Chondrocyte (in vitro differentiated cells): ENCODE measurements around the gene DUOX1. TPM values are rescaled to one million over a fixed set of nuclear protein-coding genes. Genes with fewer than 3 reads are reported as not detected.

Experiments used
- DNase-seq: peaks from one replicate; pipeline ENCODE4 v3.0.0; 2021; ENCODE audit warnings: mixed read lengths, low spot score
- H3K27ac Mint-ChIP-seq: one replicate; pipeline ENCODE4 v1.8.0; 2021; ENCODE audit warnings: mild to moderate bottlenecking, moderate library complexity, mixed read lengths; ENCODE audit not compliant: unreplicated experiment
- H3K27me3 Mint-ChIP-seq: 2 replicates; pipeline ENCODE4 v1.8.0; 2021; ENCODE audit warnings: low read depth, mixed read lengths
- H3K36me3 Mint-ChIP-seq: 2 replicates; pipeline ENCODE4 v1.8.0; 2021; ENCODE audit warnings: low read depth, mixed read lengths
- H3K4me1 Mint-ChIP-seq: 2 replicates; pipeline ENCODE4 v1.8.0; 2021; ENCODE audit warnings: low read depth, mild to moderate bottlenecking, mixed read lengths
- H3K4me3 Mint-ChIP-seq: one replicate; pipeline ENCODE4 v1.8.0; 2021; ENCODE audit warnings: mild to moderate bottlenecking, moderate library complexity, mixed read lengths; ENCODE audit not compliant: unreplicated experiment
- H3K9me3 Mint-ChIP-seq: 2 replicates; pipeline ENCODE4 v1.8.0; 2021; ENCODE audit warnings: low read depth, mixed read lengths
- total RNA-seq: library from RNA; stranded (reverse); gene quantifications from 3 replicates; pipeline ENCODE4 v1.2.1, GENCODE V29; 2021
- TF ChIP-seq, protein P1 (sequence below): fragments of 200-600 bp; sonication (generic); IDR thresholded peaks from 2 replicates; pipeline ENCODE4 v1.5.0; 2021; ENCODE audit warnings: antibody characterized with exemption, mild to moderate bottlenecking, moderate library complexity

Gene DUOX1
- total RNA-seq, 1 donor from 2014 or later = not detected

DNA sequence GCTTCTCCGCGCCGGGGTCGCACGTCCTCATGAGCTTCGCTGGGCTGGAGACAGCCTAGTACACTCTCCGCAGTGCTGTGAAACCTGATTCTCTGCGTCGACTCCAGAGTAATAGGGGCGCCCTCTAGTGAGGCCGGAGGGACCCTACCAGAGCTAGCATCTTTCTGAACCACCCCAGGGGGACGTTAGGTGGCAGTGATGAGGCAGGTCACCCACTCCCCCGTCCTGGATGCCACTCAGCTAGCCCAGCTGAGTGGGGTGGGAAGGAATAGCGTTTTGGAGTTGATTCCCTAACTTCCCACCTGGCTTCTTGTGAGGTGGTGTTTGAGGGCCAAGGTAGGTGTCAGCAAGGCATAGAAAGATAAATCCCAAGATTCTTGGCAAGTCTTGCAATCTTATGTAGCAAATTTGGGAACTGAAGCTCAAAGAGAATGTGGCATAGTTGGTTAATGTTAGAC is 11.6 kb upstream of the DUOX1 start:
- Mint-ChIP-seq H3K4me1 (peaks cover 19% of the 10 kb centered on the region), H3K4me3 (peak overlapping the region; percentile 54), H3K36me3 (peaks cover 2% of the 10 kb centered on the region), H3K27me3 (peaks cover 31% of the 10 kb centered on the region), H3K9me3 (no peaks in the 10 kb centered on the region), H3K27ac (no peak overlapping the region)
- TF ChIP-seq, protein P1, sequence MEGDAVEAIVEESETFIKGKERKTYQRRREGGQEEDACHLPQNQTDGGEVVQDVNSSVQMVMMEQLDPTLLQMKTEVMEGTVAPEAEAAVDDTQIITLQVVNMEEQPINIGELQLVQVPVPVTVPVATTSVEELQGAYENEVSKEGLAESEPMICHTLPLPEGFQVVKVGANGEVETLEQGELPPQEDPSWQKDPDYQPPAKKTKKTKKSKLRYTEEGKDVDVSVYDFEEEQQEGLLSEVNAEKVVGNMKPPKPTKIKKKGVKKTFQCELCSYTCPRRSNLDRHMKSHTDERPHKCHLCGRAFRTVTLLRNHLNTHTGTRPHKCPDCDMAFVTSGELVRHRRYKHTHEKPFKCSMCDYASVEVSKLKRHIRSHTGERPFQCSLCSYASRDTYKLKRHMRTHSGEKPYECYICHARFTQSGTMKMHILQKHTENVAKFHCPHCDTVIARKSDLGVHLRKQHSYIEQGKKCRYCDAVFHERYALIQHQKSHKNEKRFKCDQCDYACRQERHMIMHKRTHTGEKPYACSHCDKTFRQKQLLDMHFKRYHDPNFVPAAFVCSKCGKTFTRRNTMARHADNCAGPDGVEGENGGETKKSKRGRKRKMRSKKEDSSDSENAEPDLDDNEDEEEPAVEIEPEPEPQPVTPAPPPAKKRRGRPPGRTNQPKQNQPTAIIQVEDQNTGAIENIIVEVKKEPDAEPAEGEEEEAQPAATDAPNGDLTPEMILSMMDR = peak; percentile 100
- DNase-seq = peak; percentile 92

DNA sequence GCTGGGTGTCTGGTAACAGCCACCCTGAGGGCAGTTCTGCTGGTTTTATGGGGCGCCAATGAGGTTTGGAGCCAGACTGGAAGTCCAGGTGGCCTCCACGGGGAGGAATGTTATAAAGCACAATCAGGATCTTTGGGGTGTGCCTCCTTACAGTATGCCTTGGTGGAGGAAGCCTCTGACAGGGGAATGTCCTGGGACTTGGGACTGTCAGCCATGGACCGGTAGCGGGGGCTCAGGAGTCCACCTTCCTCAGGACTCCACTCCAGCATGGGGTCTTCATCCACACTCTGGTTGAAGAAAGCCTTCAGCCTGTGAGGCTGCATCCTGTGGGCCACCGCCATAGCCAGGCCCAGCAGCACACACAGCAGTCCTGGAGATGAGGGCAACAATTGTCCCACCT is 10.8 kb upstream of the DUOX1 start:
- H3K27me3 Mint-ChIP-seq = peaks cover 27% of the 10 kb centered on the region
- H3K27ac Mint-ChIP-seq = no peak overlapping the region

DNA sequence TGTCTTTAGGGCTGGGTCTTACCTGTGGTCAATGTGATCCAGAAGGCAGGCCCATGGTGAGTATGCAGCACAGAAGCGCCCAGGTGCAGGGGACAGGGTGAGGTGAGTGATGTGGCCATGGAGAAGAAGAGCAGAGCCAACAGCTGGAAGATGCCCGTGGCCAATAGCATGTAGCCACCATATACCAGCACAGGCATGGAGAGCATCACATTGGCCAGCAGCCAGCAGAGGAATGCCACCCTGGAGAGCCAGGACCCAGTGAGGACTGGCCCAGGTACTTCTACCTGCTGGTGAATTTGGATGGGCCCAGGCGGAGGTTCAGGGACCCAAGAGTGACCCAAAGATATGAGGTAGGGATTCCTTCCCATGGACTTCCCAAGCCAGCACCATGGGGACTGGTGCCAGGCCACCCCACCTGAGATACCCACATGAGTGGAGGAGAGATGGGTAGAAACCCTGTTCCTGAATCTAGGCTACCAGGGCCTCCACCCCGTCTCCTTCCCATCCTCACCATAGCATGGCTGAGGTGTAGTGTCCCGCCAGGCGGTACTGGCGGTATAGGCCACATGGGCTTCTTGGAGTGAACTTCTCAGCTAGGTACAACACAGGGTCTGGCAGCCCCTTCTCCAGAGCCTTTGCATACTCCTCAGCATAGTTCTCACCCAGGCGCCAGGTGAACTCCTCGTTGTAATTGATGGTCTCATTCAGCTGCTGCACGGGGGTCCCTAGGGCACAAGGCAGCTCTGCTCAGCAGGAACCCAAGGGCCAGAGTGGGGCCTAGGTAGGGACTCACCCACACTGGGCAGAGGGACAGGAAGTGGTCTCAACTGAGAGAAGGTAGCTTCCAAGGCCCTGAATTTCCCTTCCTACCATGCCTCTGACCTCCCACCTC is 9.5 kb upstream of the DUOX1 start:
- Mint-ChIP-seq H3K27ac (no peak overlapping the region), H3K27me3 (peaks cover 23% of the 10 kb centered on the region), H3K9me3 (no peaks in the 10 kb centered on the region), H3K4me1 (peaks cover 15% of the 10 kb centered on the region), H3K4me3 (no peak overlapping the region), H3K36me3 (no peaks in the 10 kb centered on the region)
- no peak for DNase-seq
- TF ChIP-seq, protein P1 = no peak

More for the DNA sequence above, 10.8 kb upstream of the DUOX1 start:
- H3K4me1 Mint-ChIP-seq = peaks cover 17% of the 10 kb centered on the region
- peaks cover under 1% of the 10 kb centered on the region for H3K36me3 Mint-ChIP-seq
- DNase-seq = no peak
- H3K4me3 Mint-ChIP-seq = no peak overlapping the region
- TF ChIP-seq, protein P1 = no peak
- H3K9me3 Mint-ChIP-seq = no peaks in the 10 kb centered on the region

DNA sequence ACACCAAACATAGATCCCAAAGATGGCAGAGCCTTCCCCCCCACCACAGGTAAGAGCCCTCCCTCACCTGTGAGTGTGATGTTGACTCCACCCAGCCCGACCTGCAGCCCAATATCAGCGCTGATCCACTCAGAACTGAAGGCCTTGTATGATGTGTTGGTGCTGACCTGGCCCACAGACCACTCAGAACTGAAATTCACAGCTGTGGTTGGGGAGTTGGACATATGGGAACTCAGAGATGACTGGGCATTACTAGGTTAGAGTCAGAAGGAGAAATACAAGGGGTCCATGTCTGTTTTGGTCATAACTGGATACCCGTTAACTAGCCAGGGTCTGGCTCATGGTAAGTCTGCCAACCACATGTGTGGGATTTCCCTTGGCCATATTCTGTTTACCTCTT is 8.8 kb upstream of the DUOX1 start:
- Mint-ChIP-seq H3K27me3 (peaks cover 23% of the 10 kb centered on the region), H3K36me3 (no peaks in the 10 kb centered on the region), H3K27ac (no peak overlapping the region), H3K4me1 (peaks cover 15% of the 10 kb centered on the region), H3K9me3 (no peaks in the 10 kb centered on the region), H3K4me3 (no peak overlapping the region)
- TF ChIP-seq, protein P1 = no peak
- DNase-seq = no peak

DNA sequence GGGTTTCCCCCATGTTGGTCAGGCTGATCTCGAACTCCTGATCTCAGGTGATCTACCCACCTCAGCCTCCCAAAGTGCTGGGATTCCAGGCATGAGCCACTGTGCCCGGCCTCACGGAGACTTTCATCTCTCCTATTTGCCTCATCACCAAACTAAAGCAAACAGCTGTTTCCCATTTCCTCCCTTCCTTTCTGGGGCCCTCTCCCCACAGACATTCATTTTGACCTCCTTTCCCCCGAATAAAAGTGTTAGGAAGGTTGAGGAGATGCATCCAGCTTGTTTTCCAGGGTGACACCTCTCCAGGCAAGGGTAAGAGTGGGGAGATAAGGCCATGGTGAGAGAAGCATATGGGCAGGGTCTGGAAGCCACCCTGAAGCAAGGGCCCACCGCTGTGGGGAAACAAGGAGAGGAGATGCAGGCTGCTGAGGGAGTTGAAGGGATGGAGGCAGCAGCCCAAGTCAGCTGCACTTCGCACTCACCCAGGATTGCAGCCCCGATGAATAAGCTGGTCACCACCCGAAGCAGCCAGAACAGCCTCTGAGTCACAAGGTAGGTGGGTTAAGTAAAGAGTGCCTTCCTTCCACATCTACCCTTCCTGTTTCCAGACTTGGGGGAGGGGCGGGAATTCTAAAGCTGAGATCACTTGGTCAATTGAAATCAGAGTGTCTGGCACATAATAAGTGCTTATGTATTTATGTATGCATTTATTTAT is 7.9 kb upstream of the DUOX1 start:
- Mint-ChIP-seq H3K27ac (peak overlapping the region; percentile 54), H3K9me3 (no peaks in the 10 kb centered on the region), H3K36me3 (no peaks in the 10 kb centered on the region), H3K27me3 (peaks cover 29% of the 10 kb centered on the region), H3K4me1 (peaks cover 15% of the 10 kb centered on the region), H3K4me3 (no peak overlapping the region)
- no peak for DNase-seq
- TF ChIP-seq, protein P1 = no peak
